ENCODE data around the gene ONECUT3. TPM values are rescaled to one million over a fixed set of nuclear protein-coding genes. Genes with fewer than 3 reads are reported as not detected.
"Not testable (repeated sequence)": the region's sequence is repeated elsewhere in the genome, so short reads cannot be mapped to it uniquely, and the experiment has no call there.

The ONECUT3 gene
- total and polyA plus RNA-seq, 2 donors from 2014 or later: not detected

- FAIRE-seq: no peak
- H3K9ac ChIP-seq (ENCODE audit: low read length in 3 of 3): no peak overlapping the region
- no peaks in the 10 kb centered on the region for H3K4me1 ChIP-seq (ENCODE audit: control insufficient read depth in 2 of 3, insufficient read depth in 2 of 3, low read depth in 1 of 3, low read length in 3 of 3)
- TF ChIP-seq CTCF (IDR thresholded peaks at IDR 0.05; ENCODE audit: borderline replicate concordance, extremely low read depth, insufficient read depth): no peak
- DNase-seq: no peak
- no peaks in the 10 kb centered on the region for H3K36me3 ChIP-seq (ENCODE audit: control insufficient read depth in 2 of 3, insufficient read depth in 3 of 3, low read length in 3 of 3)
- H3K27ac ChIP-seq (ENCODE audit: low read depth in 2 of 2, low read length in 2 of 2): no peak overlapping the region
- H3K27me3 ChIP-seq (ENCODE audit: control insufficient read depth, insufficient read depth, low read length): peaks cover 56% of the 10 kb centered on the region
- intact Hi-C loops (cut with DNase I): no loop called here
- H3K9me3 ChIP-seq (ENCODE audit: control insufficient read depth in 2 of 3, insufficient read depth in 1 of 3, low read length in 3 of 3): no peaks in the 10 kb centered on the region
- H3K4me3 ChIP-seq (ENCODE audit: low read length in 3 of 3): no peak overlapping the region
These were observed 6.7 kb downstream of the ONECUT3 start for GRCh38 chr19:1760020-1760419.

GRCh38 chr19:1760786-1761527 is 7.7 kb downstream of the ONECUT3 start:
- H3K27me3 ChIP-seq (ENCODE audit: control insufficient read depth, insufficient read depth, low read length): peaks cover 59% of the 10 kb centered on the region
- H3K4me1 ChIP-seq (ENCODE audit: control insufficient read depth in 2 of 3, insufficient read depth in 2 of 3, low read depth in 1 of 3, low read length in 3 of 3); DNase-seq; H3K9me3 ChIP-seq (ENCODE audit: control insufficient read depth in 2 of 3, insufficient read depth in 1 of 3, low read length in 3 of 3); intact Hi-C loops (cut with DNase I); H3K27ac ChIP-seq (ENCODE audit: low read depth in 2 of 2, low read length in 2 of 2); H3K9ac ChIP-seq (ENCODE audit: low read length in 3 of 3); H3K4me3 ChIP-seq (ENCODE audit: low read length in 3 of 3); H3K36me3 ChIP-seq (ENCODE audit: control insufficient read depth in 2 of 3, insufficient read depth in 3 of 3, low read length in 3 of 3); FAIRE-seq: not testable (repeated sequence)

GRCh38 chr19:1761528-1762242 is 8.4 kb downstream of the ONECUT3 start:
- peaks cover 57% of the 10 kb centered on the region for H3K27me3 ChIP-seq (ENCODE audit: control insufficient read depth, insufficient read depth, low read length)
- no peak overlapping the region for H3K27ac ChIP-seq (ENCODE audit: low read depth in 2 of 2, low read length in 2 of 2)

More at GRCh38 chr19:1761528-1762242, 8.4 kb downstream of the ONECUT3 start:
- H3K9ac ChIP-seq (ENCODE audit: low read length in 3 of 3): no peak overlapping the region
- H3K4me1 ChIP-seq (ENCODE audit: control insufficient read depth in 2 of 3, insufficient read depth in 2 of 3, low read depth in 1 of 3, low read length in 3 of 3): no peaks in the 10 kb centered on the region
- no peak for DNase-seq
- H3K36me3 ChIP-seq (ENCODE audit: control insufficient read depth in 2 of 3, insufficient read depth in 3 of 3, low read length in 3 of 3): no peaks in the 10 kb centered on the region
- H3K9me3 ChIP-seq (ENCODE audit: control insufficient read depth in 2 of 3, insufficient read depth in 1 of 3, low read length in 3 of 3): no peaks in the 10 kb centered on the region
- no peak for FAIRE-seq
- TF ChIP-seq CTCF (IDR thresholded peaks at IDR 0.05; ENCODE audit: borderline replicate concordance, extremely low read depth, insufficient read depth): no peak
- H3K4me3 ChIP-seq (ENCODE audit: low read length in 3 of 3): no peak overlapping the region
- intact Hi-C loops (cut with DNase I): no loop called here
